Fibroblast of villous mesenchyme (primary cell): ENCODE measurements around the gene ART4. TPM values are rescaled to one million over a fixed set of nuclear protein-coding genes. Genes with fewer than 3 reads are reported as not detected.

Experiments
- DNase-seq: peaks from one replicate; pipeline ENCODE4 v3.0.0-alpha.2; 2010; ENCODE audit warnings: low read depth
- H3K4me3 ChIP-seq: 2 replicates; pipeline ENCODE4 v1.5.1; 2011; ENCODE audit warnings: low read depth, mild to moderate bottlenecking, low read length
- CTCF ChIP-seq: IDR thresholded peaks from 2 replicates; pipeline ENCODE4 v1.5.1; 2012; ENCODE audit warnings: low read depth, mild to moderate bottlenecking, low read length; ENCODE audit not compliant: insufficient read depth
- total RNA-seq: library from RNA; depleted of rRNA; stranded (reverse); fragments of >200 nt; gene quantifications from 2 replicates; pipeline ENCODE4 v1.2.3, GENCODE V29; 2012

ART4 gene
- total RNA-seq, 1 donor: under 0.01 TPM

GRCh38 chr12:14854586-14855183 lies 11.4 kb upstream of the ART4 start:
- DNase-seq: peak; percentile 82
- H3K4me3 ChIP-seq: no peak overlapping the region
- TF ChIP-seq CTCF: no peak

GRCh38 chr12:14853961-14854360 lies 10.6 kb upstream of the ART4 start:
- DNase-seq: peak; percentile 51
- no peak for TF ChIP-seq CTCF
- H3K4me3 ChIP-seq: no peak overlapping the region

GRCh38 chr12:14852880-14853279 lies 9.6 kb upstream of the ART4 start:
- no peak overlapping the region for H3K4me3 ChIP-seq
- DNase-seq: no peak
- no peak for TF ChIP-seq CTCF

- no peak overlapping the region for H3K4me3 ChIP-seq
- DNase-seq: no peak
- no peak for TF ChIP-seq CTCF
Measured at GRCh38 chr12:14850929-14851663, 7.8 kb upstream of the ART4 start.

- peak; percentile 76 for DNase-seq
- TF ChIP-seq CTCF: no peak
- H3K4me3 ChIP-seq: no peak overlapping the region
Measured at GRCh38 chr12:14849661-14850060, 6.3 kb upstream of the ART4 start.

- H3K4me3 ChIP-seq: no peak overlapping the region
- DNase-seq: no peak
- TF ChIP-seq CTCF: no peak
Measured at GRCh38 chr12:14846876-14847580, 3.7 kb upstream of the ART4 start.
